Right atrium auricular region (tissue), 2 donors: ENCODE results near the gene NUTM1. TPM values are rescaled to one million over a fixed set of nuclear protein-coding genes. Genes with fewer than 3 reads are reported as not detected.

Experiments used
- DNase-seq: peaks from one replicate; pipeline ENCODE4 v3.0.0-alpha.2; 2019; ENCODE audit warnings: low spot score
- H3K27ac ChIP-seq, 2 donors: fragments of 200-600 bp; sonication (generic); 1 replicate in 1 of 2; 2 replicates in 1 of 2; pipeline ENCODE4 v1.5.1; 2016 to 2019
- H3K27me3 ChIP-seq, 2 donors: fragments of 200-600 bp; sonication (generic); one replicate each; pipeline versions ENCODE4 v1.5.1 to v1.6.0; 2017 to 2019
- H3K36me3 ChIP-seq: fragments of 200-600 bp; sonication (generic); one replicate; pipeline ENCODE4 v1.5.1; 2016
- H3K4me1 ChIP-seq, 2 donors: fragments of 200-600 bp; sonication (generic); one replicate each; pipeline versions ENCODE4 v1.5.1 to v1.6.0; 2017 to 2019
- H3K4me3 ChIP-seq, 2 donors: fragments of 200-600 bp; sonication (generic); 1 replicate in 1 of 2; 2 replicates in 1 of 2; pipeline ENCODE4 v1.5.1; 2017 to 2019; ENCODE audit warnings: mild to moderate bottlenecking in 1 of 2, moderate library complexity in 1 of 2
- H3K9me3 ChIP-seq, 2 donors: fragments of 200-600 bp; sonication (generic); one replicate each; pipeline ENCODE4 v1.5.1; 2019
- total RNA-seq, 2 donors: library from RNA; depleted of rRNA; stranded (reverse); fragments of >200 nt; gene quantifications; one replicate each; pipeline ENCODE4 v1.1.0, GENCODE V29; 2016
- TF ChIP-seq, protein P1 (sequence below), 2 donors: fragments of 200-600 bp; sonication (generic); IDR thresholded peaks; one replicate each; pipeline ENCODE4 v1.5.1; 2019; ENCODE audit warnings: antibody characterized with exemption in 2 of 2

Gene NUTM1
- total RNA-seq, 2 donors from 2014 or later, result not detected

DNA sequence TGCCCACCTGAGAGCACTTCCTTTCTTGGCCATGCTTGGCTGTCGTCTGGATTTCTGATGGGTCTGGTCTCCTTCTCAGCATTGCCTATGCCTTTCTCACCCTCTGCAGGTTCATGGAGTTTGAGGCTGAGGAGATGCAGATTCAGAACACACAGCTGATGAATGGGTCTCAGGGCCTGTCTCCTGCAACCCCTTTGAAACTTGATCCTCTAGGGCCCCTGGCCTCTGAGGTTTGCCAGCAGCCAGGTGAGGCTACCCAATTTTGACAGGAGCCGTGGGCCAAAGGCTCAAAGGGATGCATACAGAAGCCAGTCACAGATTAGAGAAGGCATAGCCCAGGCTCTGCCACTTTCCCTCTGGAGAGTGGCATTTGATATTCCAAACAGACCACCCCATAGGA lies 10.5 kb downstream of the NUTM1 start:
- H3K4me3 ChIP-seq, result no peak overlapping the region
- TF ChIP-seq, protein P1, sequence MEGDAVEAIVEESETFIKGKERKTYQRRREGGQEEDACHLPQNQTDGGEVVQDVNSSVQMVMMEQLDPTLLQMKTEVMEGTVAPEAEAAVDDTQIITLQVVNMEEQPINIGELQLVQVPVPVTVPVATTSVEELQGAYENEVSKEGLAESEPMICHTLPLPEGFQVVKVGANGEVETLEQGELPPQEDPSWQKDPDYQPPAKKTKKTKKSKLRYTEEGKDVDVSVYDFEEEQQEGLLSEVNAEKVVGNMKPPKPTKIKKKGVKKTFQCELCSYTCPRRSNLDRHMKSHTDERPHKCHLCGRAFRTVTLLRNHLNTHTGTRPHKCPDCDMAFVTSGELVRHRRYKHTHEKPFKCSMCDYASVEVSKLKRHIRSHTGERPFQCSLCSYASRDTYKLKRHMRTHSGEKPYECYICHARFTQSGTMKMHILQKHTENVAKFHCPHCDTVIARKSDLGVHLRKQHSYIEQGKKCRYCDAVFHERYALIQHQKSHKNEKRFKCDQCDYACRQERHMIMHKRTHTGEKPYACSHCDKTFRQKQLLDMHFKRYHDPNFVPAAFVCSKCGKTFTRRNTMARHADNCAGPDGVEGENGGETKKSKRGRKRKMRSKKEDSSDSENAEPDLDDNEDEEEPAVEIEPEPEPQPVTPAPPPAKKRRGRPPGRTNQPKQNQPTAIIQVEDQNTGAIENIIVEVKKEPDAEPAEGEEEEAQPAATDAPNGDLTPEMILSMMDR (IDR thresholded peaks at IDR 0.05), result no peak
- no peak for DNase-seq

DNA sequence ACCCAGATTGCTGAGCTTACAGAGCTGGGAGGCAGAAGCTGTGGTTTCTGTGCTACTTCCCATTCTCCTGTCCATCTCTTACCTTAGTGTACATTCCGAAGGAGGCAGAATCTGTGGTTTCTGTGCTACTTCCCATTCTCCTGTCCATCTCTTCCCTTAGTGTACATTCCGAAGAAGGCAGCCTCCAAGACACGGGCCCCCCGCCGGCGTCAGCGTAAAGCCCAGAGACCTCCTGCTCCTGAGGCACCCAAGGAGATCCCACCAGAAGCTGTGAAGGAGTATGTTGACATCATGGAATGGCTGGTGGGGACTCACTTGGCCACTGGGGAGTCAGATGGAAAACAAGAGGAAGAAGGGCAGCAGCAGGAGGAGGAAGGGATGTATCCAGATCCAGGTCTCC lies 11.2 kb downstream of the NUTM1 start:
- TF ChIP-seq, protein P1 (IDR thresholded peaks at IDR 0.05), result no peak
- peaks cover 10% of the 10 kb centered on the region for H3K36me3 ChIP-seq
- no peaks in the 10 kb centered on the region for H3K4me1 ChIP-seq
- H3K27ac ChIP-seq, result no peak overlapping the region
- H3K9me3 ChIP-seq, result no peaks in the 10 kb centered on the region
- DNase-seq, result no peak
- no peak overlapping the region for H3K4me3 ChIP-seq
- no peaks in the 10 kb centered on the region for H3K27me3 ChIP-seq

More for the DNA sequence above, 10.5 kb downstream of the NUTM1 start:
- Histone ChIP-seq H3K27ac (no peak overlapping the region), H3K4me1 (no peaks in the 10 kb centered on the region), H3K27me3 (no peaks in the 10 kb centered on the region), H3K36me3 (peaks cover 4% of the 10 kb centered on the region), H3K9me3 (no peaks in the 10 kb centered on the region)

GRCh38 chr15:34355241-34355640 lies 12.1 kb downstream of the NUTM1 start:
- no peak for DNase-seq
- TF ChIP-seq, protein P1 (IDR thresholded peaks at IDR 0.05), result no peak
- Histone ChIP-seq H3K27me3 (no peaks in the 10 kb centered on the region), H3K4me1 (no peaks in the 10 kb centered on the region), H3K27ac (no peak overlapping the region), H3K4me3 (no peak overlapping the region), H3K9me3 (no peaks in the 10 kb centered on the region), H3K36me3 (peaks cover 20% of the 10 kb centered on the region)

DNA sequence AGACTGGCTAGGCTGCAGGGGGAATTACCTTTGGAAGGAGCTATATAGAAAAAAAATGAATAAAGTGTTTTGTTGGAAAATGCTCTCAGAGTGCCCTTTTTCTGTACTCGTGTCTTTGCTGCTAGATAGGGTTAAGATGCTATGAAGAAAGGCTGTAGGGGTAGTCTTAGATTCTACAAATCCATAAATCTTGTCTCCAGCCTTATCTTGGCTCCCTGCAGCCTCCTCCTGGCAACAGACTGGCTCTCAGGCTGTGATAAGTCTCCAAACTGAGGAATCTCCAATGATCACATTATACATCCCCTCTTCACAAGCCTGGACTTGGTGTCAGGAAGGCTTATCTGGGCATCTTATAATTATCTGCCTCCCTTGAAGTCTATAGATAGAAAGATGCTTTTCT lies 14.5 kb downstream of the NUTM1 start:
- Histone ChIP-seq H3K27ac (no peak overlapping the region), H3K36me3 (peaks cover 25% of the 10 kb centered on the region), H3K27me3 (no peaks in the 10 kb centered on the region), H3K4me1 (no peaks in the 10 kb centered on the region), H3K4me3 (no peak overlapping the region), H3K9me3 (no peaks in the 10 kb centered on the region)
- DNase-seq, result no peak
- TF ChIP-seq, protein P1 (IDR thresholded peaks at IDR 0.05), result no peak

DNA sequence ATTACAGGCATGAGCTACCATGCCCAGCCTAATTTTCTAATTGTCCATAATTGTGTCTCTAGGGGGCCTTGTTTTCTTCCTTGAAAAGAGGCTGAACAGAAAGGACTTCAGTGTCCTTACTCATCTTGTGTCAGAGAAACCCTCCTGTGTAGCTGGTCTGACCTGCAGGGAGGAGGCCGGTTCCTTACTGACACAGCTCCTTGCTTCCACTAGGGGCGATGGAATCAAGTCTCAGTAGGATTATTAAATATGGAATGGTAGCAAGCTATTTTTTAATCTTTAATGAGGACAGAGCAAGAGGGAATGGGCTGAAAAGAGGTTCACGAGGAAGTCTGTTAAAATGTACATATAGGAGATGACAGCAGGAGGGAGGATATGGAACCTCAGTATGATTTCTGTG lies 15.3 kb downstream of the NUTM1 start:
- Histone ChIP-seq H3K27me3 (no peaks in the 10 kb centered on the region), H3K9me3 (no peaks in the 10 kb centered on the region), H3K4me3 (no peak overlapping the region), H3K27ac (no peak overlapping the region), H3K4me1 (no peaks in the 10 kb centered on the region), H3K36me3 (peaks cover 25% of the 10 kb centered on the region)
- TF ChIP-seq, protein P1 (IDR thresholded peaks at IDR 0.05), result no peak
- no peak for DNase-seq

- Histone ChIP-seq H3K36me3 (peaks cover 25% of the 10 kb centered on the region), H3K27ac (no peak overlapping the region), H3K4me3 (no peak overlapping the region), H3K27me3 (no peaks in the 10 kb centered on the region), H3K4me1 (no peaks in the 10 kb centered on the region), H3K9me3 (no peaks in the 10 kb centered on the region)
- TF ChIP-seq, protein P1 (IDR thresholded peaks at IDR 0.05), result no peak
- no peak for DNase-seq
Observed at GRCh38 chr15:34358948-34359347, 15.8 kb downstream of the NUTM1 start.
